Regular cardiac myocyte (primary cell): Measurements from ENCODE around the gene ARHGEF4. TPM values are rescaled to one million over a fixed set of nuclear protein-coding genes. Genes with fewer than 3 reads are reported as not detected.

Experiments
- total RNA-seq: library from RNA; depleted of rRNA; stranded (reverse); fragments of >200 nt; gene quantifications from 2 replicates; pipeline ENCODE4 v1.2.3, GENCODE V29; 2014

ARHGEF4 gene, protein sequence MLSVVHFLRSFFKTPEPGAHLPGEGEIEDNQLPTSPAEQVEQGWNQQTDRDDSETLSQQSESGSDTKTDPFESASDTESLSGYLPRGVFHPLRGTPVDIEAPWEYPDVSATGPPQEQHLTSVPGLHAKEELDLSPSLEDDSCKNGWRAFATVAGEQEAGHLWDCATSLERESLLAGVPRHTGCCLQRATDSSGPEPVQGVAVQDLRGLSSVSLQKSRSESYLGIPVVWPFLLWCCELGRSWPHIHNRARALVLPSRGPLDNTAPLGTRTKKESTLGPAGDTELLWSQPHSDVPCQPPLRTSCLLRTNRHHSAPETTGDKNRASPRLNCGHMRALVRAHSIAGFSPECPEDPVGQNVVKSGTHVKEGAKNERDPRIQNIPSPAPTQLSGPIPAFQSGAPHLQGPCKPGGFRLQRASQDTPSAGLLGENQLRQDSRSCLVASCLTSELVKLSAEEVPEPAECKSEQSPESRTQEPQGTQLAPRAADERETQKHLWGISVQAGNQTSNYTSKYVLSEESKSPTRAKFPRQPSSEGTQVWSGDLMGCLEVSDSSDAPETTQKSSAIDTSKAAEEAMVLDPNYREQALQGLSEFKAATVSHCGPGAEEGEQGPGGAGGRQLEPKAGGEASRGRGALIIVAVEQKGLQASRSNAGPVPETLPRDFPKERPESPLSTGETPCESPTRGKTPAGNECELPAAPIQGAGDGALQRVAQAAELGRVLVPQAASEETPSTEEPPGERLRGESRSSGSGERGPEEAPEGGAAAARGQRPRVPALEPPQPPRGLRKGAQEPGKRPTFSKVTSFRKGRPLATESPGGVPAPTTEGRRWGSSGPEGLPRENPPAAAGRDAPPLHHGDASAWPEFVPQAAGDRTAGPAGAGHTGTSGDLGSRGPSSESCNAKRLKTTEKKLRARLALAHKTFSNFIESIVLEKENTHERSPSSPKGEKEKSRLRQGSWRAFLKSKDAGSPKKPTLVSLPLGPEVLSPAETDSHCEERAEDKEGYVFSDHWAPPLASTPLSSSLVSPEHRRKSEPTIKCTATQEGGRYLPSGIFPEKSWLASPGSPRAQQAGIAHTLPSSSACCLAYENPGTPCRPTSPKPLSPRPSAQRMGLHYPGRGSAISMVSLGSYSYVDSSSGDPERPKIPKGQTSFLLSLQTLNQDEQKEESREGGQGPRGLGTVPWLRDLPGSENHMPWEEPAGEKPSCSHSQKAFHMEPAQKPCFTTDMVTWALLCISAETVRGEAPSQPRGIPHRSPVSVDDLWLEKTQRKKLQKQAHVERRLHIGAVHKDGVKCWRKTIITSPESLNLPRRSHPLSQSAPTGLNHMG (N-terminal part only)
- total RNA-seq: 0.58 and 4.5 TPM in 2 replicates

DNA sequence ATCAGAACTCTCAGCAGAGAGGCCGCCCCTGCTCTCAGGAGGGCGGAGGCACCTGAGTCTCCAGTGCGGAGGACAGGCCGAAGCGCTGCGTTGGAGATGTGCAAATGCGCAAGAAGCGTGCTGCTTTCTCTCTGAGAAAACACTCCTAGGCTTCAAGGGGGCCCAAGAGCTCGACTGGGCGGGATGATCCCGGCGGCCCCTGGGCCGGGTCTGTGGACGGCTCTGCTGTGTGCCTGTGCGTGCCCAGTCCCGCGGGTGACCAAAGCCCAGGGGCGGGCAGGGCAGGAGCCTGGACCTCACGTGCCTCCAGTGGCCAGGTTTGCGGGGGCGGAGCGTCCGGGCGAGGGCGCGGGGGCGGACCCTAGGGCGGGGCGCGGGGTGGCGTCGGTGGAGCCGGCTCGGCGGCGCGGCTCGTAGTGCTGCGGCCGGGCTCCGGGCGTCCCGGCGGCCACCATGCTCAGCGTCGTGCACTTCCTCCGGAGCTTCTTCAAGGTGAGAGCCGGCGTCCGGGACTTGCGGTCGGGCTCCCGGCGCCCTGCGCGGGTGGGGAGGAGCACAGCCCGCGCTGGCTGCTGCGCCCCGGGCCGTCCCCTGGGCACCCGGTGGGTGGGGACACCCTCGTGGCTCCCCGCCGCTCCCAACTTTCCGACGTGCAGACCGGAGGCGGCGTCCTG, at the start of gene ARHGEF4:
Gene ARHGEF4, plus strand, starts transcription at position 414 of the 674 bp plus-strand sequence. Its CDS starts 40 bp downstream, at position 454.

DNA sequence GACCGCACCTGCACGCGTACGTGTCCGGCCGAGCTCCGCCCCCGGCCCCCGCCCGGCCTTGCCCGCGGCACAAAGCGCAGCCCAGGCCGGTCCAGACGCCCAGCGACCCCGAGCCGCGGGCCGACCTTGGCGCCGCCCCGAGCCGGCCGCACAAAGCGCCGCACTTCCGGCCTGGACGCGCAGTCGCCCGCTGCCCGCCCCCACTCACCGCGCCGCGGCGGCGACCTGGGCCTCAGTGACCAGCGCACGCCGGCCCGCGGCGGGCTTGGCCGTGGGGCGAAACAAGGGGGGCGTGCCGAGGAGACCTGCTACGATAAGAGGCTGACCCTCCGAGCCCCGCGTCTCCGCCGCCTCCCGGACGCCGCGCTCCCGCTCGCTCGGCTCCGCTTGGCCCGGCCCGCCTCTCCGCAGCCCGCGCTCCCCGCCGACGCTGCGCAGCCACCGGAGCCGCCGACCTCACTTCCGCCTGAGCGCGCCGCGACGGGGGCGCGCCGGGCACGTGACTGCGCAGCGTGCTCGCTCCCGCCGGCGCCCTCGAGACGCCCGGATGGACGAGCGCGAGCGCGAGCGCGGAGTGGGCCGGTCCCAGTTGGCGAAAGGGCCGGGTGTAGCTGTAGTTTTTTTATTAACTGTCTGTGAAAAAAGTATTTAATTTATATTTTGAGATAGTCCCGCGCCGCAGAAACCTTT, 256.4 kb downstream of the ARHGEF4 start, which contains the start of gene FAM168B:
Gene FAM168B, minus strand, starts transcription at position 455 of the 690 bp plus-strand sequence. CDS start 10,814 bp downstream, outside the sequence.

Other genes starting within 250 kb of the ARHGEF4 start
- gene CFC1, start 237.3 kb upstream of the ARHGEF4 start, total RNA-seq: not detected in 2 replicates
- gene POTEJ, start 225.5 kb upstream of the ARHGEF4 start, total RNA-seq: not detected in 2 replicates
- not detected in 2 replicates for gene GPR148, start 107.8 kb upstream of the ARHGEF4 start, total RNA-seq
- gene AMER3, start 81.4 kb upstream of the ARHGEF4 start, total RNA-seq: not detected in 2 replicates